ENCODE measurements around the gene STAP1.

- no peak for TF ChIP-seq POLR2A (IDR thresholded peaks at IDR 0.05; ENCODE audit: low read length)
- no peak for TF ChIP-seq GATA1 (IDR thresholded peaks at IDR 0.05; ENCODE audit: low read depth, low read length)
Measured at GRCh38 chr4:67576538-67576937, 18.0 kb downstream of the STAP1 start.

Measured in erythroblast (primary cell).